Stomach smooth muscle (tissue), 2 donors: ENCODE measurements around the gene ALX4.

Source experiments
- H3K27ac ChIP-seq: one replicate; pipeline ENCODE4 v1.7.0; 2013; ENCODE audit warnings: mild to moderate bottlenecking, low read length, inconsistent platforms
- H3K27me3 ChIP-seq, 2 donors: one replicate each; pipeline ENCODE4 v1.7.0; 2013; ENCODE audit warnings: low read length in 2 of 2; ENCODE audit not compliant: insufficient read depth in 2 of 2, control insufficient read depth in 1 of 2
- H3K36me3 ChIP-seq, 2 donors: one replicate each; pipeline ENCODE4 v1.7.0; 2013; ENCODE audit warnings: low read length in 2 of 2; ENCODE audit not compliant: control insufficient read depth in 2 of 2, insufficient read depth in 2 of 2
- H3K4me1 ChIP-seq: one replicate; pipeline ENCODE4 v1.7.0; 2013; ENCODE audit warnings: low read length; ENCODE audit not compliant: control insufficient read depth, insufficient read depth
- H3K4me3 ChIP-seq, 2 donors: one replicate each; pipeline ENCODE4 v1.7.0; 2013; ENCODE audit warnings: low read length in 2 of 2
- H3K9ac ChIP-seq, 2 donors: one replicate each; pipeline ENCODE4 v1.7.0; 2013; ENCODE audit warnings: low read length in 2 of 2, mild to moderate bottlenecking in 1 of 2
- H3K9me3 ChIP-seq, 2 donors: one replicate each; pipeline ENCODE4 v1.7.0; 2013; ENCODE audit warnings: low read length in 2 of 2; ENCODE audit not compliant: control insufficient read depth in 2 of 2
- donor health status: healthy.
- donor health status: Pancreatic carcinoma.

ALX4 gene

GRCh38 chr11:44346983-44347382 is 37.0 kb upstream of the ALX4 start:
- Histone ChIP-seq H3K4me1 (no peaks in the 10 kb centered on the region), H3K27ac (no peak overlapping the region), H3K27me3 (peaks cover 8% of the 10 kb centered on the region in 2 donors), H3K9ac (no peak overlapping the region), H3K9me3 (no peaks in the 10 kb centered on the region), H3K36me3 (no peaks in the 10 kb centered on the region), H3K4me3 (no peak overlapping the region)

GRCh38 chr11:44345781-44346180 is 35.8 kb upstream of the ALX4 start:
- no peaks in the 10 kb centered on the region for H3K36me3 ChIP-seq
- H3K27me3 ChIP-seq, result peaks cover 8 to 10% of the 10 kb centered on the region in 2 donors
- no peaks in the 10 kb centered on the region for H3K9me3 ChIP-seq
- H3K9ac ChIP-seq, result no peak overlapping the region
- H3K27ac ChIP-seq, result no peak overlapping the region
- no peaks in the 10 kb centered on the region for H3K4me1 ChIP-seq
- no peak overlapping the region for H3K4me3 ChIP-seq

GRCh38 chr11:44344921-44345320 is 35.0 kb upstream of the ALX4 start:
- Histone ChIP-seq H3K9ac (no peak overlapping the region), H3K27ac (no peak overlapping the region), H3K27me3 (peaks cover 12% of the 10 kb centered on the region in 2 donors), H3K36me3 (no peaks in the 10 kb centered on the region), H3K9me3 (no peaks in the 10 kb centered on the region), H3K4me3 (no peak overlapping the region), H3K4me1 (no peaks in the 10 kb centered on the region)

GRCh38 chr11:44344423-44344820 is 34.5 kb upstream of the ALX4 start:
- H3K4me3 ChIP-seq, result no peak overlapping the region
- no peak overlapping the region for H3K9ac ChIP-seq
- no peaks in the 10 kb centered on the region for H3K36me3 ChIP-seq
- no peak overlapping the region for H3K27ac ChIP-seq
- H3K9me3 ChIP-seq, result no peaks in the 10 kb centered on the region
- peaks cover 12 to 13% of the 10 kb centered on the region in 2 donors for H3K27me3 ChIP-seq
- no peaks in the 10 kb centered on the region for H3K4me1 ChIP-seq

- no peaks in the 10 kb centered on the region for H3K9me3 ChIP-seq
- peaks cover 15 to 16% of the 10 kb centered on the region in 2 donors for H3K27me3 ChIP-seq
- no peak overlapping the region for H3K27ac ChIP-seq
- H3K4me1 ChIP-seq, result no peaks in the 10 kb centered on the region
- no peak overlapping the region for H3K4me3 ChIP-seq
- H3K36me3 ChIP-seq, result no peaks in the 10 kb centered on the region
- no peak overlapping the region for H3K9ac ChIP-seq
Measured at GRCh38 chr11:44343778-44344422, 34.0 kb upstream of the ALX4 start.

GRCh38 chr11:44342616-44343015 is 32.7 kb upstream of the ALX4 start:
- no peak overlapping the region for H3K27ac ChIP-seq
- H3K27me3 ChIP-seq, result peaks cover 20 to 28% of the 10 kb centered on the region in 2 donors
- no peak overlapping the region for H3K4me3 ChIP-seq
- H3K36me3 ChIP-seq, result no peaks in the 10 kb centered on the region
- H3K9ac ChIP-seq, result no peak overlapping the region
- H3K9me3 ChIP-seq, result no peaks in the 10 kb centered on the region
- H3K4me1 ChIP-seq, result no peaks in the 10 kb centered on the region

- H3K27me3 ChIP-seq, result peaks cover 17 to 31% of the 10 kb centered on the region in 2 donors
- no peaks in the 10 kb centered on the region for H3K4me1 ChIP-seq
- no peak overlapping the region for H3K27ac ChIP-seq
- no peak overlapping the region for H3K9ac ChIP-seq
- H3K36me3 ChIP-seq, result no peaks in the 10 kb centered on the region
- no peaks in the 10 kb centered on the region for H3K9me3 ChIP-seq
- H3K4me3 ChIP-seq, result no peak overlapping the region
Measured at GRCh38 chr11:44340656-44341055, 30.7 kb upstream of the ALX4 start.

GRCh38 chr11:44339530-44339883 is 29.6 kb upstream of the ALX4 start:
- Histone ChIP-seq H3K27me3 (peaks cover 23 to 40% of the 10 kb centered on the region in 2 donors), H3K9me3 (no peaks in the 10 kb centered on the region), H3K4me3 (no peak overlapping the region), H3K9ac (no peak overlapping the region), H3K4me1 (no peaks in the 10 kb centered on the region), H3K27ac (no peak overlapping the region), H3K36me3 (no peaks in the 10 kb centered on the region)

- H3K9ac ChIP-seq, result no peak overlapping the region
- H3K9me3 ChIP-seq, result no peaks in the 10 kb centered on the region
- H3K27ac ChIP-seq, result no peak overlapping the region
- H3K27me3 ChIP-seq, result peaks cover 29 to 46% of the 10 kb centered on the region in 2 donors
- no peaks in the 10 kb centered on the region for H3K36me3 ChIP-seq
- H3K4me1 ChIP-seq, result no peaks in the 10 kb centered on the region
- H3K4me3 ChIP-seq, result no peak overlapping the region
Measured at GRCh38 chr11:44338698-44339529, 29.0 kb upstream of the ALX4 start.

- Histone ChIP-seq H3K9ac (no peak overlapping the region), H3K9me3 (no peaks in the 10 kb centered on the region), H3K36me3 (no peaks in the 10 kb centered on the region), H3K27me3 (peaks cover 33 to 53% of the 10 kb centered on the region in 2 donors), H3K27ac (no peak overlapping the region), H3K4me1 (no peaks in the 10 kb centered on the region), H3K4me3 (no peak overlapping the region)
Measured at GRCh38 chr11:44338026-44338425, 28.1 kb upstream of the ALX4 start.

GRCh38 chr11:44335919-44336318 is 26.0 kb upstream of the ALX4 start:
- no peaks in the 10 kb centered on the region for H3K9me3 ChIP-seq
- peaks cover 34 to 57% of the 10 kb centered on the region in 2 donors for H3K27me3 ChIP-seq
- no peak overlapping the region for H3K9ac ChIP-seq
- no peaks in the 10 kb centered on the region for H3K36me3 ChIP-seq
- H3K4me3 ChIP-seq, result no peak overlapping the region
- no peaks in the 10 kb centered on the region for H3K4me1 ChIP-seq
- H3K27ac ChIP-seq, result no peak overlapping the region
